GM19193 (cell line): ENCODE data around the gene DUSP7.

Experiments
- POLR2A ChIP-seq: IDR thresholded peaks from 4 replicates; pipeline ENCODE4 v1.6.1; 2011; ENCODE audit not compliant: insufficient read depth, insufficient read length; ENCODE audit errors: extremely low read depth

DUSP7 gene

GRCh38 chr3:52022323-52023100, 33.9 kb downstream of the DUSP7 start:
- TF ChIP-seq POLR2A = no peak

GRCh38 chr3:52021489-52022268, 34.7 kb downstream of the DUSP7 start:
- TF ChIP-seq POLR2A = no peak

GRCh38 chr3:52020796-52021195, 35.6 kb downstream of the DUSP7 start:
- no peak for TF ChIP-seq POLR2A

- TF ChIP-seq POLR2A = no peak
Measured at GRCh38 chr3:52019352-52020080, 36.9 kb downstream of the DUSP7 start.

GRCh38 chr3:52018319-52019000, 37.9 kb downstream of the DUSP7 start:
- TF ChIP-seq POLR2A = no peak

- TF ChIP-seq POLR2A = no peak
Measured at GRCh38 chr3:52017586-52017985, 38.8 kb downstream of the DUSP7 start.

GRCh38 chr3:52015438-52016228, 40.7 kb downstream of the DUSP7 start:
- TF ChIP-seq POLR2A = no peak

- no peak for TF ChIP-seq POLR2A
Measured at GRCh38 chr3:52014613-52015012, 41.8 kb downstream of the DUSP7 start.

GRCh38 chr3:52013802-52014598, 42.4 kb downstream of the DUSP7 start:
- TF ChIP-seq POLR2A = no peak

- no peak for TF ChIP-seq POLR2A
Measured at GRCh38 chr3:52012699-52013098, 43.7 kb downstream of the DUSP7 start.

GRCh38 chr3:52010431-52010830, 45.9 kb downstream of the DUSP7 start:
- no peak for TF ChIP-seq POLR2A

- no peak for TF ChIP-seq POLR2A
Measured at GRCh38 chr3:52007291-52007690, 49.1 kb downstream of the DUSP7 start.

GRCh38 chr3:52006820-52007133, 49.6 kb downstream of the DUSP7 start:
- no peak for TF ChIP-seq POLR2A
